IgD-negative memory B cell (primary cell): ENCODE results near the gene HDLBP. TPM values are rescaled to one million over a fixed set of nuclear protein-coding genes. Genes with fewer than 3 reads are reported as not detected.

Source experiments
- H3K27ac Mint-ChIP-seq, 3 donors: one replicate each; pipeline ENCODE4 v1.8.0; 2020 to 2022; ENCODE audit warnings: mild to moderate bottlenecking in 3 of 3, mixed read lengths in 3 of 3, moderate library complexity in 1 of 3
- H3K27me3 Mint-ChIP-seq: one replicate; pipeline ENCODE4 v1.8.0; 2021; ENCODE audit warnings: mixed read lengths
- H3K36me3 Mint-ChIP-seq: one replicate; pipeline ENCODE4 v1.8.0; 2020; ENCODE audit warnings: mild to moderate bottlenecking, mixed read lengths
- H3K4me1 Mint-ChIP-seq, 3 donors: one replicate each; pipeline ENCODE4 v1.8.0; 2020 to 2022; ENCODE audit warnings: mixed read lengths in 3 of 3, mild to moderate bottlenecking in 1 of 3
- H3K4me3 Mint-ChIP-seq, 4 donors: one replicate each; pipeline ENCODE4 v1.8.0; 2020 to 2022; ENCODE audit warnings: mild to moderate bottlenecking in 4 of 4, mixed read lengths in 4 of 4, moderate library complexity in 3 of 4
- H3K9me3 Mint-ChIP-seq, 3 donors: one replicate each; pipeline ENCODE4 v1.8.0; 2020 to 2021; ENCODE audit warnings: mixed read lengths in 3 of 3, mild to moderate bottlenecking in 1 of 3
- polyA plus RNA-seq: library from polyadenylated mRNA; unstranded; fragments of 300-500 nt; fragmentation: Illumina TruSeq; gene quantifications from one replicate; pipeline ENCODE4 v1.2.3, GENCODE V29; 2021

The HDLBP gene
- polyA plus RNA-seq, 1 donor from 2014 or later = 55.3 TPM

DNA sequence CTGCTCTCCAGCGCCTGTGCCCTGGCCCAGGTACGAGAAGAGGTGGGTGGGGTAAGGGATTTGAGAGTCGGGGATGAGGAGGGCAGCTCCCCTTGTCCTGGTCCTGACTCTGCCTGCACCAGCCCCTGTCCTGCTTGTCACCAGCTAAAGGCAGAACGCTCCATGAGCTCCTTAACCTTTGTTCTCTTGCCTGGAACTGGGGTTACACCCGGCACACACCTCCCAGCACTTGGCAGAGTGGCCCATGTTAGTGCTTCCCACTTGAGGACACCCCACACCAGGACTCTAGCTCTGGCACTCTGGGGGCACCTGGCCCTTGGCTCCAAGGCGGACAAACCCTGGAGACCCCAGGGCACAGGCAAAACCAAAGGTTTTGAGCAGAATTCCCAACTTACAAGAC lies 107.8 kb downstream of the HDLBP start:
- H3K4me3 Mint-ChIP-seq = no peak overlapping the region
- H3K27me3 Mint-ChIP-seq = no peaks in the 10 kb centered on the region
- H3K9me3 Mint-ChIP-seq = no peaks in the 10 kb centered on the region
- H3K27ac Mint-ChIP-seq = no peak overlapping the region
- H3K36me3 Mint-ChIP-seq = no peaks in the 10 kb centered on the region
- no peaks in the 10 kb centered on the region for H3K4me1 Mint-ChIP-seq

- no peaks in the 10 kb centered on the region for H3K27me3 Mint-ChIP-seq
- H3K9me3 Mint-ChIP-seq = no peaks in the 10 kb centered on the region
- no peaks in the 10 kb centered on the region for H3K36me3 Mint-ChIP-seq
Measured at GRCh38 chr2:241207151-241207550, 108.3 kb downstream of the HDLBP start.

DNA sequence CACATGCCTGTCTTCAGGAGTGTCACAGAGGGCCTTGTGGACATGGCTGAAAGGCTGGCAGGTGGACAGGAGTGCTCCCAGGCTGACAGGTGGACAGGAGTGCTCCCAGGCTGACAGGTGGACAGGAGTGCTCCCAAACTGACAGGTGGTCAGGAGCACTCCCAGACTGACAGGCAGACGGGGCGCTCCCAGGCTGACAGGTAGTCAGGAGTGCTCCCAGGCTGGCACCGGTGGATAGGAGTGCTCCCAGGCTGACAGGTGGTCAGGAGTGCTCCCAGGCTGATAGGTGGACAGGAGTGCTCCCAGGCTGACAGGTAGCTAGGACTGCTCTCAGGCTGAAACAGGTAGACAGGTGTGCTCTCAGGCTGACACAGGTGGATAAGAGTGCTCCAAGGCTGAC lies 110.4 kb downstream of the HDLBP start:
- Mint-ChIP-seq H3K27ac (no peak overlapping the region), H3K36me3 (no peaks in the 10 kb centered on the region), H3K27me3 (no peaks in the 10 kb centered on the region), H3K4me1 (no peaks in the 10 kb centered on the region), H3K4me3 (no peak overlapping the region), H3K9me3 (no peaks in the 10 kb centered on the region)

More at GRCh38 chr2:241207151-241207550, 108.3 kb downstream of the HDLBP start:
- no peak overlapping the region for H3K4me3 Mint-ChIP-seq
- no peaks in the 10 kb centered on the region for H3K4me1 Mint-ChIP-seq
- no peak overlapping the region for H3K27ac Mint-ChIP-seq

- Mint-ChIP-seq H3K27me3 (no peaks in the 10 kb centered on the region), H3K27ac (no peak overlapping the region), H3K4me1 (no peaks in the 10 kb centered on the region), H3K4me3 (peak overlapping the region in 1 of 4 donors; percentile 8), H3K36me3 (no peaks in the 10 kb centered on the region), H3K9me3 (no peaks in the 10 kb centered on the region)
Measured at GRCh38 chr2:241204490-241204889, 111.0 kb downstream of the HDLBP start.

DNA sequence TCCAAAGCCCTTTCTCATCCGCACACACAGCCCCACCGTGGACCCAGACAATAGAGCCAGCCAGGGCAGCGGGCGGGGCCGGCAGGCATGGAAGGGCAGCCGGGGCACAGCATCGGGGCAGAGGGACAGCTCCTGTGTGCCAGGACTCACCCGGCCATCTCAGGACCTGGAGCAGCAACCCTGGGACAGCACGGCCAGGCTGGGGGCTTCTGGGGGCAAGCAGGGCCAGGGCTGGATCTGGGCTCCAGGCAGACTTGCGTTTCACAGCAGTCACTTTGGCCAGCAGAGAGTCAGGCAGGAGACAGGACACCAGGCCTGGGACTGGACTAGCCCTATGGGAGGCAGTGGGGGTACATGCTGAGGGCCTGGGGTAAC lies 111.5 kb downstream of the HDLBP start:
- H3K36me3 Mint-ChIP-seq = no peaks in the 10 kb centered on the region
- H3K9me3 Mint-ChIP-seq = no peaks in the 10 kb centered on the region

GRCh38 chr2:241203218-241204009 lies 112.1 kb downstream of the HDLBP start:
- Mint-ChIP-seq H3K27ac (no peak overlapping the region), H3K9me3 (no peaks in the 10 kb centered on the region), H3K4me3 (no peak overlapping the region), H3K36me3 (no peaks in the 10 kb centered on the region), H3K27me3 (no peaks in the 10 kb centered on the region), H3K4me1 (no peaks in the 10 kb centered on the region)

More for the DNA sequence above, 111.5 kb downstream of the HDLBP start:
- Mint-ChIP-seq H3K27me3 (no peaks in the 10 kb centered on the region), H3K4me1 (no peaks in the 10 kb centered on the region), H3K27ac (no peak overlapping the region), H3K4me3 (peak overlapping the region in 1 of 4 donors; percentile 47)

GRCh38 chr2:241202681-241203080 lies 112.8 kb downstream of the HDLBP start:
- Mint-ChIP-seq H3K4me1 (no peaks in the 10 kb centered on the region), H3K9me3 (no peaks in the 10 kb centered on the region), H3K4me3 (no peak overlapping the region), H3K36me3 (no peaks in the 10 kb centered on the region), H3K27ac (no peak overlapping the region), H3K27me3 (no peaks in the 10 kb centered on the region)

DNA sequence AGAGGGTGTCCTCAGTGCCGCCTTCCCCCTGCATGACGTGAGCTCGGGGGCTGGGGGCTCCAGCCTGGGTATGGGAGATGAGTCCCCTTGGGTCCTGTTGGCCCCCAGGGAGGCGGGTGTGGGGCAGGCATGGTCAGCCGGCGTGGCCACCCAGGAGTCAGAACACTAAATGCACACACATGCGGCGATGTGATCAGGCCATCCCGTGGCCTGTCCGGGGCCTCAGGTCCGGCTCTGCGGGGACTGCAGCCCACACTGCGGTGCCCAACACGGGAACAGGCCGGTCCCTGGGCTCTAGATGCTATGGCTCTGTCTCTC lies 113.2 kb downstream of the HDLBP start:
- H3K36me3 Mint-ChIP-seq = no peaks in the 10 kb centered on the region
- no peaks in the 10 kb centered on the region for H3K27me3 Mint-ChIP-seq
- H3K4me3 Mint-ChIP-seq = no peak overlapping the region
- no peaks in the 10 kb centered on the region for H3K9me3 Mint-ChIP-seq
- H3K4me1 Mint-ChIP-seq = no peaks in the 10 kb centered on the region
- no peak overlapping the region for H3K27ac Mint-ChIP-seq

- H3K4me3 Mint-ChIP-seq = no peak overlapping the region
- no peaks in the 10 kb centered on the region for H3K27me3 Mint-ChIP-seq
- no peaks in the 10 kb centered on the region for H3K9me3 Mint-ChIP-seq
- H3K4me1 Mint-ChIP-seq = no peaks in the 10 kb centered on the region
- H3K36me3 Mint-ChIP-seq = no peaks in the 10 kb centered on the region
- no peak overlapping the region for H3K27ac Mint-ChIP-seq
Measured at GRCh38 chr2:241201445-241202267, 113.8 kb downstream of the HDLBP start.

- Mint-ChIP-seq H3K27me3 (no peaks in the 10 kb centered on the region), H3K4me1 (no peaks in the 10 kb centered on the region), H3K27ac (no peak overlapping the region), H3K9me3 (no peaks in the 10 kb centered on the region), H3K4me3 (no peak overlapping the region), H3K36me3 (no peaks in the 10 kb centered on the region)
Measured at GRCh38 chr2:241200822-241201395, 114.6 kb downstream of the HDLBP start.

DNA sequence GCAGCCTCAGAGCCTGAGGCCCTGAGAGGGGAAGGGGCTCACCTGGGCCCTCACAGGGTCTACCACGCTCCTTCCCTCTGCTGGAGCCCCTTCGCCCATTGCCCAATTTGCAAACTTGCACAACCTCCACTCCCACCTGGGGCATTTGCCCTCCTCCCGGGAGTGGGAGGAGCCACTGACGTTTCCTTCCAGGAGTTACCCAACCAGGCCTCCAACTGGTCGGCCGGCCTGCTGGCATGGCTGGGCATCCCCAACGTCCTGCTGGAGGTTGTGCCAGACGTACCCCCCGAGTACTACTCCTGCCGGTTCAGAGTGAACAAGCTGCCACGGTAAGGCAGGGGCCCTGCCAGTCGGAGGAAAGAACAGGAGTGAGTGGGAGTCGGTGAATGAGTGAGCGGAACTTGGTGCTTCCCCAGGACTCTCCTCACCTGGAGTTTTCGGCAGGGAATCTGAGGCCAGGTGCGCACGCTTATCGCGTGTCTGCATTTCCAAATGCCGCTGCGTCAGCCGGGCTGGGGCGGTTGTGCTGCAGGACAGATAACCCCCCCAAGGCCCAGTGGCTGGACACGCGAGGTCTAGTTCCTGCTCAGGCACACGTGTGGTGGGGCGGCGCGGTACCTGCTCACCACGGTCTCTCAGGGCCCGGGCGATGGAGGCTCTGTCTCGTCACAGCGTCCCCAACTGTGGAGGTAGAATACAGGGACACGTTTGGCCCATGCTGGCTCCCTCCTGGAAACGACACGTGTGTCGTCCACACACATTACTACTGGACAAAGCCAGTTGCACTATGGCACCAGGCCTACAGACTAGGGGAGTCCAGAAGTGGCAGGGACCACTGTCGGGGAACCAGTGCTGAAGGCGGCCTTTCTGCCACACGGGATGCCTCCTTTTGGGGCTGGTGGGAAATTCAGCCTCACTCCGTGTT lies 115.3 kb downstream of the HDLBP start:
- no peak overlapping the region for H3K27ac Mint-ChIP-seq
- no peaks in the 10 kb centered on the region for H3K9me3 Mint-ChIP-seq
- H3K4me3 Mint-ChIP-seq = no peak overlapping the region
- H3K4me1 Mint-ChIP-seq = no peaks in the 10 kb centered on the region
- H3K27me3 Mint-ChIP-seq = no peaks in the 10 kb centered on the region
- no peaks in the 10 kb centered on the region for H3K36me3 Mint-ChIP-seq

DNA sequence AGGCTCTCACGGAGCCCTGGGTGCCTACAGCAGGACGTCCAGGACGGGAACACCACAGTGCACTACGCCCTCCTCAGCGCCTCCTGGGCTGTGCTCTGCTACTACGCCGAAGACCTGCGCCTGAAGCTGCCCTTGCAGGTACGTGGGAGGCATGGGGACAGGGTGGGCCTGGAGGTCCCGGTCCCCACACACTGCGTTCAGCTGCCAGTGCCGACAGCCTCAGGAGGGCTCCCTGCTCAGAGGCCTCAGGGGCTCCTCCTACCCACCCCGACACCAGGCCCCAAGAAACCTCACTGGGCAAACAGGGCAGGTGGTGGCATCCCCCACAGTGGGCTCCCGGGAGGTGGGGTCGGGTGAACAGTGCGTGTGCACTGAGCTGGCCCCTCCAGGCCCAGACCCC lies 116.2 kb downstream of the HDLBP start:
- Mint-ChIP-seq H3K36me3 (no peaks in the 10 kb centered on the region), H3K27me3 (no peaks in the 10 kb centered on the region), H3K27ac (no peak overlapping the region), H3K9me3 (no peaks in the 10 kb centered on the region), H3K4me3 (no peak overlapping the region), H3K4me1 (no peaks in the 10 kb centered on the region)

GRCh38 chr2:241198381-241199279 lies 116.8 kb downstream of the HDLBP start:
- Mint-ChIP-seq H3K36me3 (no peaks in the 10 kb centered on the region), H3K9me3 (no peaks in the 10 kb centered on the region), H3K4me3 (no peak overlapping the region), H3K4me1 (no peaks in the 10 kb centered on the region), H3K27ac (no peak overlapping the region), H3K27me3 (no peaks in the 10 kb centered on the region)

GRCh38 chr2:241197947-241198346 lies 117.5 kb downstream of the HDLBP start:
- H3K27ac Mint-ChIP-seq = no peak overlapping the region
- H3K4me3 Mint-ChIP-seq = no peak overlapping the region
- no peaks in the 10 kb centered on the region for H3K9me3 Mint-ChIP-seq

More at GRCh38 chr2:241197947-241198346, 117.5 kb downstream of the HDLBP start:
- H3K36me3 Mint-ChIP-seq = no peaks in the 10 kb centered on the region
- no peaks in the 10 kb centered on the region for H3K27me3 Mint-ChIP-seq
- H3K4me1 Mint-ChIP-seq = no peaks in the 10 kb centered on the region
